GM12892 (cell line): Measurements from ENCODE around the gene RSAD1.

ENCODE experiments used
- POLR2A ChIP-seq: IDR thresholded peaks from 2 replicates; pipeline ENCODE4 v1.6.1; 2011; ENCODE audit warnings: low read depth, low read length, control low read depth
- POLR2AphosphoS5 ChIP-seq: IDR thresholded peaks from 2 replicates; pipeline ENCODE4 v1.6.1; 2011; ENCODE audit warnings: low read depth, low read length, control low read depth

DNA sequence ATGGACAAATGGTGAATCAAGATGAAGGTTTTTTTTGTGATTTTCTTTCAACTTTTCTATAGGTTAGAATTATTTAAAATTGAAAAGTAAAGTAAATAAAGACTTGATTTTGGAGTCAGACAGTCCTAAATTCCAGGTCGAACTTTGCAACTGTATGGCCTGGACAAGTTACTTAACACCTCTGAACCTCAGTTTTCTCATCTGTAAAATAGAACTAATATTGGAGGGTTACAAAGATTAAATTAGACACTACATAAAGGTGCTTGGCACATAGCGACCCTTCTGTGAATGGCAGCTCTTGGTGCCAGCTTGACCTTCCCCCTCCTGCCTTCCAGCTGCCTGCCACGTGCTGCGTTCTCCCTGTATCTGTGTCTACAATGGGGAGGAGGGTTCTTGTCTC, 3.0 kb downstream of the RSAD1 start:
- TF ChIP-seq POLR2A (no peak), POLR2AphosphoS5 (no peak)
